Activated CD4-positive, alpha-beta memory T cell treated with anti-CD3 and anti-CD28 coated beads, Interleukin-2, amount 10 ng/mL, durations not matched to agents 7 days and 5 days (primary cell): ENCODE measurements around the gene HPCA. TPM values are rescaled to one million over a fixed set of nuclear protein-coding genes. Genes with fewer than 3 reads are reported as not detected.

ENCODE experiments used
- CTCF ChIA-PET: fragments of 350-600 bp; sonication (Branson Sonifier 250); formaldehyde crosslinking; loops from one replicate; lab custom pipeline; 2021; ENCODE audit warnings: antibody characterized with exemption, inconsistent platforms; lab: Charles Lee
- POLR2A ChIA-PET: fragments of 350-600 bp; sonication (Branson Sonifier 250); formaldehyde crosslinking; loops from one replicate; lab custom pipeline; 2021; ENCODE audit warnings: antibody characterized with exemption; lab: Charles Lee
- DNase-seq: peaks from one replicate; pipeline ENCODE4 v3.0.0-alpha.2; 2020
- H3K27ac Mint-ChIP-seq: one replicate; pipeline ENCODE4 v1.8.0; 2021; ENCODE audit warnings: mild to moderate bottlenecking, mixed read lengths
- H3K27me3 Mint-ChIP-seq: one replicate; pipeline ENCODE4 v1.8.0; 2021; ENCODE audit warnings: mixed read lengths
- H3K36me3 Mint-ChIP-seq: one replicate; pipeline ENCODE4 v1.8.0; 2021; ENCODE audit warnings: low read depth, mixed read lengths
- H3K4me1 Mint-ChIP-seq: one replicate; pipeline ENCODE4 v1.8.0; 2021; ENCODE audit warnings: mixed read lengths
- H3K4me3 Mint-ChIP-seq: one replicate; pipeline ENCODE4 v1.8.0; 2021; ENCODE audit warnings: mild to moderate bottlenecking, mixed read lengths
- H3K9me3 Mint-ChIP-seq: one replicate; pipeline ENCODE4 v1.8.0; 2021; ENCODE audit warnings: mixed read lengths
- total RNA-seq, 2 experiments: library from RNA; stranded (reverse); gene quantifications; one replicate each; pipeline ENCODE4 v1.2.3, GENCODE V29; 2021

Gene HPCA
- total RNA-seq, 2 experiments from 2014 or later: 0.38 to 0.60 TPM

- H3K4me3 Mint-ChIP-seq: no peak overlapping the region
- no peaks in the 10 kb centered on the region for H3K36me3 Mint-ChIP-seq
- peaks cover 39% of the 10 kb centered on the region for H3K27me3 Mint-ChIP-seq
- H3K27ac Mint-ChIP-seq: no peak overlapping the region
- ChIA-PET CTCF (interaction anchor here (0.6 to 4.0 kb wide), 12 partner anchors 8 to 530 kb away, joined by 3 to 40 read pairs (median 4); no protein-coding TSS in a partner anchor), POLR2A (interaction anchor here (1.0 to 1.2 kb wide), 2 partner anchors 14 to 57 kb away, joined by 3 read pairs; partner anchors contain the start of genes S100PBP and YARS1)
- no peak for DNase-seq
- H3K4me1 Mint-ChIP-seq: peaks cover 16% of the 10 kb centered on the region
- no peaks in the 10 kb centered on the region for H3K9me3 Mint-ChIP-seq
Measured at GRCh38 chr1:32874860-32875752, 11.2 kb upstream of the HPCA start.

GRCh38 chr1:32876341-32877210 lies 9.7 kb upstream of the HPCA start:
- no peaks in the 10 kb centered on the region for H3K36me3 Mint-ChIP-seq
- H3K4me1 Mint-ChIP-seq: peaks cover 9% of the 10 kb centered on the region
- DNase-seq: peak; percentile 74
- no peak overlapping the region for H3K4me3 Mint-ChIP-seq
- ChIA-PET CTCF (interaction anchor here (0.6 to 4.0 kb wide), 19 partner anchors 10 to 420 kb away, joined by 3 to 40 read pairs (median 4); partner anchors contain the start of gene HPCA), POLR2A (interaction anchor here (1.3 kb wide), 1 partner anchor 131 kb away, joined by 3 read pairs; no protein-coding TSS in a partner anchor)
- no peak overlapping the region for H3K27ac Mint-ChIP-seq
- peaks cover 39% of the 10 kb centered on the region for H3K27me3 Mint-ChIP-seq
- H3K9me3 Mint-ChIP-seq: no peaks in the 10 kb centered on the region

GRCh38 chr1:32877211-32878110 lies 8.8 kb upstream of the HPCA start:
- Mint-ChIP-seq H3K4me1 (peaks cover 7% of the 10 kb centered on the region), H3K9me3 (no peaks in the 10 kb centered on the region), H3K4me3 (no peak overlapping the region), H3K36me3 (no peaks in the 10 kb centered on the region), H3K27me3 (peaks cover 32% of the 10 kb centered on the region), H3K27ac (no peak overlapping the region)
- ChIA-PET POLR2A (interaction anchor here (1.3 kb wide), 1 partner anchor 130 kb away, joined by 3 read pairs; no protein-coding TSS in a partner anchor), CTCF (interaction anchor here (0.6 to 4.0 kb wide), 11 partner anchors 9 to 419 kb away, joined by 3 to 40 read pairs (median 4); partner anchors contain the start of gene HPCA)
- DNase-seq: no peak

- ChIA-PET POLR2A (interaction anchor here (1.3 kb wide), 1 partner anchor 8 kb away, joined by 4 read pairs; no protein-coding TSS in a partner anchor), CTCF (interaction anchor here (0.8 to 1.3 kb wide), 4 partner anchors 14 to 755 kb away, joined by 3 to 7 read pairs (median 4); no protein-coding TSS in a partner anchor)
- no peak for DNase-seq
- peaks cover 29% of the 10 kb centered on the region for H3K27me3 Mint-ChIP-seq
- H3K4me3 Mint-ChIP-seq: no peak overlapping the region
- H3K27ac Mint-ChIP-seq: no peak overlapping the region
- H3K4me1 Mint-ChIP-seq: peaks cover 7% of the 10 kb centered on the region
- no peaks in the 10 kb centered on the region for H3K9me3 Mint-ChIP-seq
- H3K36me3 Mint-ChIP-seq: no peaks in the 10 kb centered on the region
Measured at GRCh38 chr1:32878183-32878582, 8.1 kb upstream of the HPCA start.

- Mint-ChIP-seq H3K4me1 (peaks cover 7% of the 10 kb centered on the region), H3K27me3 (peaks cover 33% of the 10 kb centered on the region), H3K27ac (no peak overlapping the region), H3K9me3 (no peaks in the 10 kb centered on the region), H3K36me3 (no peaks in the 10 kb centered on the region), H3K4me3 (no peak overlapping the region)
- DNase-seq: no peak
- ChIA-PET CTCF (interaction anchor here (0.8 to 1.3 kb wide), 4 partner anchors 14 to 754 kb away, joined by 3 to 7 read pairs (median 4); no protein-coding TSS in a partner anchor), POLR2A (interaction anchor here (1.3 kb wide), 1 partner anchor 9 kb away, joined by 4 read pairs; no protein-coding TSS in a partner anchor)
Measured at GRCh38 chr1:32878637-32879041, 7.7 kb upstream of the HPCA start.

GRCh38 chr1:32881291-32881690 lies 5.0 kb upstream of the HPCA start:
- ChIA-PET POLR2A (interaction anchor here (1.2 kb wide), 1 partner anchor 58 kb away, joined by 3 read pairs; no protein-coding TSS in a partner anchor), CTCF (interaction anchor here (0.7 to 1.1 kb wide), 2 partner anchors 10 to 204 kb away, joined by 3 read pairs; no protein-coding TSS in a partner anchor)
- H3K36me3 Mint-ChIP-seq: no peaks in the 10 kb centered on the region
- no peaks in the 10 kb centered on the region for H3K9me3 Mint-ChIP-seq
- peaks cover 36% of the 10 kb centered on the region for H3K27me3 Mint-ChIP-seq
- no peak overlapping the region for H3K27ac Mint-ChIP-seq
- DNase-seq: no peak
- H3K4me3 Mint-ChIP-seq: no peak overlapping the region
- H3K4me1 Mint-ChIP-seq: peaks cover 3% of the 10 kb centered on the region

GRCh38 chr1:32881871-32882850 lies 4.1 kb upstream of the HPCA start:
- no peaks in the 10 kb centered on the region for H3K9me3 Mint-ChIP-seq
- no peak for DNase-seq
- ChIA-PET POLR2A (interaction anchor here (1.2 kb wide), 1 partner anchor 57 kb away, joined by 3 read pairs; no protein-coding TSS in a partner anchor), CTCF (interaction anchor here (0.7 to 1.1 kb wide), 2 partner anchors 11 to 203 kb away, joined by 3 read pairs; no protein-coding TSS in a partner anchor)
- peaks cover 39% of the 10 kb centered on the region for H3K27me3 Mint-ChIP-seq
- H3K4me3 Mint-ChIP-seq: no peak overlapping the region
- H3K4me1 Mint-ChIP-seq: peaks cover 3% of the 10 kb centered on the region
- no peaks in the 10 kb centered on the region for H3K36me3 Mint-ChIP-seq
- H3K27ac Mint-ChIP-seq: no peak overlapping the region

GRCh38 chr1:32883338-32884031 lies 2.8 kb upstream of the HPCA start:
- Mint-ChIP-seq H3K4me1 (peaks cover 3% of the 10 kb centered on the region), H3K36me3 (no peaks in the 10 kb centered on the region), H3K9me3 (no peaks in the 10 kb centered on the region), H3K27ac (no peak overlapping the region), H3K4me3 (no peak overlapping the region), H3K27me3 (peaks cover 48% of the 10 kb centered on the region)
- POLR2A ChIA-PET: no interaction called here
- CTCF ChIA-PET: interaction anchor here (1.2 kb wide), 1 partner anchor 11 kb away, joined by 4 read pairs; no protein-coding TSS in a partner anchor
- DNase-seq: no peak

- DNase-seq: no peak
- H3K27me3 Mint-ChIP-seq: peaks cover 49% of the 10 kb centered on the region
- ChIA-PET CTCF (interaction anchor here (1.2 kb wide), 1 partner anchor 11 kb away, joined by 4 read pairs; no protein-coding TSS in a partner anchor), POLR2A (no interaction called here)
- no peaks in the 10 kb centered on the region for H3K36me3 Mint-ChIP-seq
- H3K27ac Mint-ChIP-seq: no peak overlapping the region
- H3K4me3 Mint-ChIP-seq: no peak overlapping the region
- peaks cover 3% of the 10 kb centered on the region for H3K4me1 Mint-ChIP-seq
- no peaks in the 10 kb centered on the region for H3K9me3 Mint-ChIP-seq
Measured at GRCh38 chr1:32884032-32884372, 2.3 kb upstream of the HPCA start.

GRCh38 chr1:32884726-32885125 lies 1.6 kb upstream of the HPCA start:
- ChIA-PET CTCF (interaction anchor here (0.5 to 1.2 kb wide), 2 partner anchors 10 to 200 kb away, joined by 4 read pairs; no protein-coding TSS in a partner anchor), POLR2A (no interaction called here)
- H3K4me1 Mint-ChIP-seq: peaks cover 3% of the 10 kb centered on the region
- H3K9me3 Mint-ChIP-seq: no peaks in the 10 kb centered on the region
- H3K27ac Mint-ChIP-seq: no peak overlapping the region
- no peaks in the 10 kb centered on the region for H3K36me3 Mint-ChIP-seq
- peaks cover 55% of the 10 kb centered on the region for H3K27me3 Mint-ChIP-seq
- DNase-seq: no peak
- H3K4me3 Mint-ChIP-seq: no peak overlapping the region
